ENCODE results near the gene TRIM36. TPM values are rescaled to one million over a fixed set of nuclear protein-coding genes. Genes with fewer than 3 reads are reported as not detected.

TRIM36 gene
- total and polyA plus RNA-seq, 10 of the 15 experiments (the other 5 are each of a cell fraction or from before 2014, with no cell fraction given) = 0.01 to 0.09 (median 0.07) TPM; not detected in 6

DNA sequence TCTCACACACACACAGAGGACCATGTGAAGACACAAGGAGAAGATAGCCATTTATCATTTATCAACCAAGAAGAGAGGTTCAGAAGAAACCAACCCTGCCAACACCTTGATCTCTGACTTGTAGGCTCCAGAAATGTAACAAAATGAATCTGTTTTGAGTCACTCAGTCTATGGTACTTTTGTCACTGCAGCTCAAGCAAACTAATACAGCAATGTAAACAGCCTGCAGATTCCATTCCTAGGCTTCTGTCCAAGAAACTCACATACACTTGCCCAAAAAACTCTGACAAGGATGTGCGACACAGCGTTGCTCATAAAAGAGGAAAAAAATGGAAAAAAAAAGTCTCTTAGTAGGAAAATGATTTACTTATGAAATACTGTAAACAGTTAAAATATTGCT, 33.4 kb downstream of the TRIM36 start:
- no peak for FAIRE-seq
- no peak for ATAC-seq
- no peak overlapping the region for H3K4me3 ChIP-seq
- ChIA-PET POLR2A (no interaction called here), CTCF (no interaction called here), SMC1A (ENCODE audit: uncharacterized antibody, unreplicated experiment) (no interaction called here), RAD21 (ENCODE audit: unreplicated experiment) (no interaction called here)
- H2AFZ ChIP-seq (ENCODE audit: control insufficient read depth, low read depth, low read length) = no peak overlapping the region
- intact Hi-C loops (cut with micrococcal nuclease; ENCODE audit: unreplicated experiment) (no loop called here), in situ Hi-C loops (cut with MboI) (no loop called here)
- 88% methylated on average over 2 of the region's 2 CpGs for WGBS (ENCODE audit: insufficient coverage, insufficient replicate concordance, low lambda C conversion rate, missing lambda C conversion rate)
- no peak overlapping the region for H3K9ac ChIP-seq (ENCODE audit: control insufficient read depth, insufficient read depth, low read length)
- no peaks in the 10 kb centered on the region for H3K36me3 ChIP-seq (ENCODE audit: control insufficient read depth in 2 of 2, insufficient read depth in 2 of 2, low read length in 1 of 2)
- DNase-seq (ENCODE audit: low read depth, low spot score) = no peak
- no peak overlapping the region for H3K27ac ChIP-seq (ENCODE audit: control insufficient read depth, insufficient read depth)
- no peak overlapping the region for H3K4me2 ChIP-seq (ENCODE audit: control insufficient read depth, insufficient read depth)
- no peaks in the 10 kb centered on the region for H3K79me2 ChIP-seq (ENCODE audit: control insufficient read depth, insufficient read depth, low read length)
- TF ChIP-seq CEBPB (IDR thresholded peaks at IDR 0.05; ENCODE audit: borderline replicate concordance in 1 of 2, low read depth in 2 of 2, low read length in 2 of 2) (no peak), PML (IDR thresholded peaks at IDR 0.05; ENCODE audit: low read length) (no peak), CHD4 (IDR thresholded peaks at IDR 0.05) (no peak)
- no TSS peak for BruUV-seq (replicated peaks)
- no peaks in the 10 kb centered on the region for H3K9me3 ChIP-seq (replicated peaks; ENCODE audit: control insufficient read depth, insufficient read depth, low read length)
- H3K4me1 ChIP-seq (ENCODE audit: control insufficient read depth, insufficient read depth, low read length) = no peaks in the 10 kb centered on the region
- H3K27me3 ChIP-seq (replicated peaks in 1 of 2; ENCODE audit: control insufficient read depth in 2 of 2, insufficient read depth in 2 of 2, low read length in 1 of 2) = no peaks in the 10 kb centered on the region; a peak in 1 of 4 replicates
- no peaks in the 10 kb centered on the region for H4K20me1 ChIP-seq (ENCODE audit: control insufficient read depth, insufficient read depth)

DNA sequence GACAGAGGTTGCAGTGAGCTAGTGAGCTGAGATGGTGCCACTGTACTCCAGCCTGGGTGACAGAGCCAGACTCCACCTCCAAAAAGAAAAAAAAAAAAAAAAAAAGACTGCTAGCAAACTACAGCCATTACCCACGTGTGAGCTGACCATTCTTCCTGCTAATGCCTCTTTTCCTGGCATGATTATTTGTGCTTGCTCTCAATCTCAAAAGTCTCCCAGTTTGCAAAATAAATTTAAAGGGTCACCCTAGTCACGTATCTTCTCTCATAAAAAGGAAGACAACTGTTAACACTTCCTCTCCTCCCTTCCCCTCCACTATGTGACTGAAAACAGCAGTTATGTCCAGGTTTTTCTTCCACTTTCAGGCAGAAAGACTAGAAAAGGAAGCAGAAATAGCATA, 37.2 kb downstream of the TRIM36 start:
- no peak overlapping the region for H3K9ac ChIP-seq (ENCODE audit: control insufficient read depth, insufficient read depth, low read length)
- H3K4me3 ChIP-seq = no peak overlapping the region
- 17% methylated on average over 2 of the region's 2 CpGs for WGBS (ENCODE audit: insufficient coverage, insufficient replicate concordance, low lambda C conversion rate, missing lambda C conversion rate)
- RAD21 ChIA-PET (ENCODE audit: unreplicated experiment) = no interaction called here
- H4K20me1 ChIP-seq (ENCODE audit: control insufficient read depth, insufficient read depth) = no peaks in the 10 kb centered on the region
- H3K27me3 ChIP-seq (replicated peaks in 1 of 2; ENCODE audit: control insufficient read depth in 2 of 2, insufficient read depth in 2 of 2, low read length in 1 of 2) = no peaks in the 10 kb centered on the region; a peak in 1 of 4 replicates
- no peaks in the 10 kb centered on the region for H3K9me3 ChIP-seq (replicated peaks; ENCODE audit: control insufficient read depth, insufficient read depth, low read length)
- SMC1A ChIA-PET (ENCODE audit: uncharacterized antibody, unreplicated experiment) = interaction anchor here (1.4 kb wide), 1 partner anchor 8 kb away, joined by 4 read pairs; no protein-coding TSS in a partner anchor
- H3K79me2 ChIP-seq (ENCODE audit: control insufficient read depth, insufficient read depth, low read length) = no peaks in the 10 kb centered on the region
- FAIRE-seq (no peak), ATAC-seq (no peak), DNase-seq (ENCODE audit: low read depth, low spot score) (no peak)
- peak overlapping the region; percentile 44; the same call in 1 of the 2 replicates for H3K4me2 ChIP-seq (ENCODE audit: control insufficient read depth, insufficient read depth)
- POLR2A ChIA-PET = no interaction called here
- intact Hi-C loops (cut with micrococcal nuclease; ENCODE audit: unreplicated experiment) = no loop called here
- no peak overlapping the region for H3K27ac ChIP-seq (ENCODE audit: control insufficient read depth, insufficient read depth)
- in situ Hi-C loops (cut with MboI) = no loop called here
- H2AFZ ChIP-seq (ENCODE audit: control insufficient read depth, low read depth, low read length) = peak overlapping the region; percentile 47
- no peaks in the 10 kb centered on the region for H3K36me3 ChIP-seq (ENCODE audit: control insufficient read depth in 2 of 2, insufficient read depth in 2 of 2, low read length in 1 of 2)
- BruUV-seq (replicated peaks) = no TSS peak
- no peaks in the 10 kb centered on the region for H3K4me1 ChIP-seq (ENCODE audit: control insufficient read depth, insufficient read depth, low read length)
- CTCF ChIA-PET = no interaction called here
- no peak for TF ChIP-seq NFYA (IDR thresholded peaks at IDR 0.05; ENCODE audit: borderline replicate concordance, low read depth, low read length)
- TF ChIP-seq, protein P1, sequence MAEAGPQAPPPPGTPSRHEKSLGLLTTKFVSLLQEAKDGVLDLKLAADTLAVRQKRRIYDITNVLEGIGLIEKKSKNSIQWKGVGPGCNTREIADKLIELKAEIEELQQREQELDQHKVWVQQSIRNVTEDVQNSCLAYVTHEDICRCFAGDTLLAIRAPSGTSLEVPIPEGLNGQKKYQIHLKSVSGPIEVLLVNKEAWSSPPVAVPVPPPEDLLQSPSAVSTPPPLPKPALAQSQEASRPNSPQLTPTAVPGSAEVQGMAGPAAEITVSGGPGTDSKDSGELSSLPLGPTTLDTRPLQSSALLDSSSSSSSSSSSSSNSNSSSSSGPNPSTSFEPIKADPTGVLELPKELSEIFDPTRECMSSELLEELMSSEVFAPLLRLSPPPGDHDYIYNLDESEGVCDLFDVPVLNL (IDR thresholded peaks at IDR 0.05; ENCODE audit: low read depth, low read length) = no peak
- TF ChIP-seq, protein P2, sequence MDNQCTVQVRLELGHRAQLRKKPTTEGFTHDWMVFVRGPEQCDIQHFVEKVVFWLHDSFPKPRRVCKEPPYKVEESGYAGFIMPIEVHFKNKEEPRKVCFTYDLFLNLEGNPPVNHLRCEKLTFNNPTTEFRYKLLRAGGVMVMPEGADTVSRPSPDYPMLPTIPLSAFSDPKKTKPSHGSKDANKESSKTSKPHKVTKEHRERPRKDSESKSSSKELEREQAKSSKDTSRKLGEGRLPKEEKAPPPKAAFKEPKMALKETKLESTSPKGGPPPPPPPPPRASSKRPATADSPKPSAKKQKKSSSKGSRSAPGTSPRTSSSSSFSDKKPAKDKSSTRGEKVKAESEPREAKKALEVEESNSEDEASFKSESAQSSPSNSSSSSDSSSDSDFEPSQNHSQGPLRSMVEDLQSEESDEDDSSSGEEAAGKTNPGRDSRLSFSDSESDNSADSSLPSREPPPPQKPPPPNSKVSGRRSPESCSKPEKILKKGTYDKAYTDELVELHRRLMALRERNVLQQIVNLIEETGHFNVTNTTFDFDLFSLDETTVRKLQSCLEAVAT (IDR thresholded peaks at IDR 0.05) = no peak
- TF ChIP-seq, protein P3, sequence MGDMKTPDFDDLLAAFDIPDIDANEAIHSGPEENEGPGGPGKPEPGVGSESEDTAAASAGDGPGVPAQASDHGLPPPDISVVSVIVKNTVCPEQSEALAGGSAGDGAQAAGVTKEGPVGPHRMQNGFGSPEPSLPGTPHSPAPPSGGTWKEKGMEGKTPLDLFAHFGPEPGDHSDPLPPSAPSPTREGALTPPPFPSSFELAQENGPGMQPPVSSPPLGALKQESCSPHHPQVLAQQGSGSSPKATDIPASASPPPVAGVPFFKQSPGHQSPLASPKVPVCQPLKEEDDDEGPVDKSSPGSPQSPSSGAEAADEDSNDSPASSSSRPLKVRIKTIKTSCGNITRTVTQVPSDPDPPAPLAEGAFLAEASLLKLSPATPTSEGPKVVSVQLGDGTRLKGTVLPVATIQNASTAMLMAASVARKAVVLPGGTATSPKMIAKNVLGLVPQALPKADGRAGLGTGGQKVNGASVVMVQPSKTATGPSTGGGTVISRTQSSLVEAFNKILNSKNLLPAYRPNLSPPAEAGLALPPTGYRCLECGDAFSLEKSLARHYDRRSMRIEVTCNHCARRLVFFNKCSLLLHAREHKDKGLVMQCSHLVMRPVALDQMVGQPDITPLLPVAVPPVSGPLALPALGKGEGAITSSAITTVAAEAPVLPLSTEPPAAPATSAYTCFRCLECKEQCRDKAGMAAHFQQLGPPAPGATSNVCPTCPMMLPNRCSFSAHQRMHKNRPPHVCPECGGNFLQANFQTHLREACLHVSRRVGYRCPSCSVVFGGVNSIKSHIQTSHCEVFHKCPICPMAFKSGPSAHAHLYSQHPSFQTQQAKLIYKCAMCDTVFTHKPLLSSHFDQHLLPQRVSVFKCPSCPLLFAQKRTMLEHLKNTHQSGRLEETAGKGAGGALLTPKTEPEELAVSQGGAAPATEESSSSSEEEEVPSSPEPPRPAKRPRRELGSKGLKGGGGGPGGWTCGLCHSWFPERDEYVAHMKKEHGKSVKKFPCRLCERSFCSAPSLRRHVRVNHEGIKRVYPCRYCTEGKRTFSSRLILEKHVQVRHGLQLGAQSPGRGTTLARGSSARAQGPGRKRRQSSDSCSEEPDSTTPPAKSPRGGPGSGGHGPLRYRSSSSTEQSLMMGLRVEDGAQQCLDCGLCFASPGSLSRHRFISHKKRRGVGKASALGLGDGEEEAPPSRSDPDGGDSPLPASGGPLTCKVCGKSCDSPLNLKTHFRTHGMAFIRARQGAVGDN (IDR thresholded peaks at IDR 0.05) = no peak

All from GM12878 (cell line).